K562 (cell line): Measurements from ENCODE around the gene CNOT10. TPM values are rescaled to one million over a fixed set of nuclear protein-coding genes. Genes with fewer than 3 reads are reported as not detected.

Experiments used
- ATAC-seq: fragments of 200-7000 bp; cut with Tn5 transposase; 3 replicates; pipeline ENCODE4 v1.9.1; 2020; ENCODE audit warnings: moderate library complexity
- BruUV-seq: library from RNA; stranded (reverse); fragments of 400-500 nt; replicated peaks from 2 replicates; lab custom pipeline; 2021; lab: Mats Ljungman, UMichigan
- CTCF ChIA-PET: fragments of 300-600 bp; formaldehyde crosslinking; extraction: SDS; loops from one replicate; lab custom pipeline; 2021; ENCODE audit warnings: low intra/inter-chr PET ratio; lab: Yijun Ruan, JAX
- POLR2A ChIA-PET: fragments of 300-600, 350-650 bp; sonication (Branson Sonifier 250); formaldehyde crosslinking; extraction: SDS; loops from one replicate; lab custom pipeline; 2021; ENCODE audit warnings: antibody characterized with exemption, inconsistent platforms; lab: Yijun Ruan, JAX
- DNase-seq, 4 experiments: peaks; one replicate each; pipeline versions ENCODE4 v3.0.0 to v3.0.0-alpha.2; 2011 to 2018; ENCODE audit warnings: low spot score in 3 of 4, mixed read lengths in 3 of 4; ENCODE audit errors: extremely low read depth in 1 of 4
- FAIRE-seq: peaks from 2 replicates; lab custom pipeline; 2011; peaks lifted over from hg19 to GRCh38; lab: Jason Lieb, UNC
- H2AFZ ChIP-seq: 2 replicates; pipeline ENCODE4 v1.6.0; 2011; ENCODE audit warnings: low read depth, low read length, control low read depth, inconsistent platforms
- H3K27ac ChIP-seq: fragments of 200-600 bp; 3 replicates; pipeline ENCODE4 v1.8.0; 2011; ENCODE audit warnings: low read depth, mild to moderate bottlenecking, control low read depth, inconsistent platforms, low read length, moderate library complexity, mixed read lengths; ENCODE audit errors: extremely low read depth
- H3K27me3 ChIP-seq, 2 experiments: fragments of 300-600 bp in 1 of 2; 2 replicates in 1 of 2; 3 replicates in 1 of 2; pipeline versions ENCODE4 v1.6.0 to v1.8.0; 2011; ENCODE audit warnings: inconsistent platforms in 2 of 2, low read length in 2 of 2, mild to moderate bottlenecking in 1 of 2, mixed read lengths in 1 of 2, moderate library complexity in 1 of 2; ENCODE audit not compliant: control insufficient read depth in 2 of 2, insufficient read depth in 2 of 2
- H3K36me3 ChIP-seq: fragments of 300-600 bp; 3 replicates; pipeline ENCODE4 v1.8.0; 2011; ENCODE audit warnings: mild to moderate bottlenecking, low read length, inconsistent platforms; ENCODE audit not compliant: control insufficient read depth, insufficient read depth
- H3K4me1 ChIP-seq, 2 experiments: fragments of 200-600 bp in 1 of 2; replicated peaks in 1 of 2; 2 replicates in 1 of 2; 3 replicates in 1 of 2; pipeline versions ENCODE4 v1.5.1 to v1.8.0; 2011; ENCODE audit warnings: inconsistent platforms in 2 of 2, low read length in 2 of 2, mild to moderate bottlenecking in 1 of 2, mixed read lengths in 1 of 2, moderate library complexity in 1 of 2; ENCODE audit not compliant: control insufficient read depth in 2 of 2, insufficient read depth in 2 of 2
- H3K4me2 ChIP-seq: 2 replicates; pipeline ENCODE4 v1.6.1; 2011; ENCODE audit warnings: low read length, control low read depth, inconsistent platforms, mixed read lengths; ENCODE audit not compliant: insufficient read depth
- H3K4me3 ChIP-seq: fragments of 200-600 bp; sonication (generic), shearing (Covaris generic); 2 replicates; pipeline ENCODE4 v1.5.1; 2016; ENCODE audit warnings: control low read depth, inconsistent platforms
- H3K79me2 ChIP-seq: fragments of 200-600 bp; 3 replicates; pipeline ENCODE4 v1.8.0; 2011; ENCODE audit warnings: low read length, inconsistent platforms; ENCODE audit not compliant: control insufficient read depth, insufficient read depth
- H3K9ac ChIP-seq, 2 experiments: 2 replicates each; pipeline versions ENCODE4 v1.6.0 to v1.6.1; 2011; ENCODE audit warnings: low read depth in 2 of 2, low read length in 2 of 2, control low read depth in 1 of 2, inconsistent platforms in 1 of 2, mild to moderate bottlenecking in 1 of 2, mixed read lengths in 1 of 2; ENCODE audit not compliant: insufficient read depth in 1 of 2
- H3K9me1 ChIP-seq: one replicate; pipeline ENCODE4 v1.6.0; 2011; ENCODE audit warnings: inconsistent platforms, mild to moderate bottlenecking, low read length, moderate library complexity; ENCODE audit not compliant: control insufficient read depth, insufficient read depth
- H3K9me3 ChIP-seq: replicated peaks from 2 replicates; pipeline ENCODE4 v1.5.1; 2011; ENCODE audit warnings: low read depth, low read length, inconsistent platforms; ENCODE audit not compliant: control insufficient read depth, insufficient read depth
- H4K20me1 ChIP-seq: replicated peaks from 2 replicates; pipeline ENCODE4 v1.6.1; 2011; ENCODE audit warnings: low read length, inconsistent platforms, mixed read lengths; ENCODE audit not compliant: control insufficient read depth, insufficient read depth
- ETV6 ChIP-seq, 3 experiments: fragments of 150-350 bp in 1 of 3; sonication (generic) in 1 of 3; formaldehyde crosslinking in 1 of 3; IDR thresholded peaks; 2 replicates each; pipeline versions ENCODE4 v1.6.1 to v1.8.0; 2014 to 2022; ENCODE audit warnings: borderline replicate concordance in 2 of 3, low read depth in 2 of 3, antibody characterized with exemption in 1 of 3, low read length in 1 of 3, mild to moderate bottlenecking in 1 of 3, missing genetic modification reagents in 1 of 3
- NFYB ChIP-seq: IDR thresholded peaks from 2 replicates; pipeline ENCODE4 v1.6.1; 2011; ENCODE audit warnings: mild to moderate bottlenecking, moderate library complexity; ENCODE audit not compliant: insufficient read length; ENCODE audit errors: extremely low read depth
- PHF20 ChIP-seq: fragments of 450-650 bp; IDR thresholded peaks from 2 replicates; pipeline ENCODE4 v1.6.1; 2018; ENCODE audit not compliant: partially characterized antibody
- PHF21A ChIP-seq: fragments of 450-650 bp; IDR thresholded peaks from 2 replicates; pipeline ENCODE4 v1.6.1; 2017; ENCODE audit warnings: low read depth, borderline replicate concordance
- RNF2 ChIP-seq: sonication (generic); IDR thresholded peaks from 2 replicates; pipeline ENCODE4 v1.6.1; 2016
- SMAD1 ChIP-seq: fragments of 150-350 bp; IDR thresholded peaks from 2 replicates; pipeline ENCODE4 v1.6.1; 2014; ENCODE audit warnings: low read length, low read depth; ENCODE audit not compliant: partially characterized antibody
- SREBF2 ChIP-seq: sonication (generic); formaldehyde crosslinking; IDR thresholded peaks from 2 replicates; pipeline ENCODE4 v1.4.0; 2020; ENCODE audit warnings: mild to moderate bottlenecking, missing genetic modification reagents
- TAF7 ChIP-seq: fragments of 450-650 bp; IDR thresholded peaks from 2 replicates; pipeline ENCODE4 v1.6.1; 2016; ENCODE audit warnings: missing genetic modification characterization, missing compliant biosample characterization
- TBL1XR1 ChIP-seq, 2 experiments: IDR thresholded peaks; 2 replicates each; pipeline ENCODE4 v1.6.1; 2012; ENCODE audit warnings: improper control_type of control experiment in 2 of 2, low read length in 2 of 2, mild to moderate bottlenecking in 1 of 2
- TGIF2 ChIP-seq: sonication (generic); formaldehyde crosslinking; IDR thresholded peaks from 2 replicates; pipeline ENCODE4 v1.8.1; 2022; ENCODE audit warnings: mild to moderate bottlenecking, missing genetic modification reagents, moderate library complexity
- TOE1 ChIP-seq, 2 experiments: fragments of 450-650 bp in 1 of 2; sonication (generic) in 1 of 2; formaldehyde crosslinking in 1 of 2; IDR thresholded peaks; 2 replicates each; pipeline versions ENCODE4 v1.7.1 to v1.8.0; 2016 to 2022; ENCODE audit warnings: borderline replicate concordance in 2 of 2, mild to moderate bottlenecking in 2 of 2, antibody characterized with exemption in 1 of 2, inconsistent platforms in 1 of 2, low read depth in 1 of 2, missing genetic modification reagents in 1 of 2, moderate library complexity in 1 of 2
- ZNF121 ChIP-seq: sonication (generic); formaldehyde crosslinking; conservative IDR thresholded peaks from 2 replicates; pipeline ENCODE4 v1.8.0; 2022; ENCODE audit warnings: missing genetic modification reagents
- ZNF507 ChIP-seq: conservative IDR thresholded peaks from 2 replicates; pipeline ENCODE4 v1.6.1; 2017; ENCODE audit warnings: missing genetic modification characterization, missing compliant biosample characterization
- ZNF717 ChIP-seq: fragments of 250-450 bp; sonication (Bioruptor Pico); IDR thresholded peaks from 2 replicates; pipeline ENCODE4 v1.5.0; 2021
- ZSCAN32 ChIP-seq: fragments of 450-650 bp; formaldehyde crosslinking; IDR thresholded peaks from 2 replicates; pipeline ENCODE4 v1.4.0; 2020; ENCODE audit warnings: mild to moderate bottlenecking, moderate library complexity
- in situ Hi-C: fragments of 300-500 bp; cut with MboI; formaldehyde crosslinking; loops from 4 replicates; pipeline ENCODE4 v1.15.0; 2018; ENCODE audit warnings: inconsistent platforms, mixed read lengths
- intact Hi-C: fragments of 100-400 bp; cut with micrococcal nuclease; formaldehyde crosslinking; loops from 2 replicates; pipeline ENCODE4 v1.14.2; 2022
- polyA plus RNA-seq, 8 experiments: library from polyadenylated mRNA; depleted of rRNA in 4 of 8; stranded (reverse) in 5 of 8; unstranded in 3 of 8; fragments of >200 nt; fragmentation: Nextera tagmentation in 2 of 8; fragmentation: Illumina TruSeq in 1 of 8; extraction: Ambion mirVana in 2 of 8; extraction: Trizol in 1 of 8; gene quantifications; 2 replicates each; pipeline versions ENCODE4 v1.2.1 to v1.2.3, GENCODE V29; 2011 to 2014; ENCODE audit warnings: inconsistent platforms in 1 of 8, missing spikeins in 1 of 8
- total RNA-seq, 7 experiments: library from RNA; depleted of rRNA in 6 of 7; stranded (reverse); fragments of >200 nt in 6 of 7; fragmentation: Illumina TruSeq in 2 of 7; extraction: Trizol in 2 of 7; gene quantifications; 2 replicates each; pipeline versions ENCODE4 v1.2.1 to v1.2.3, GENCODE V29; 2011 to 2021; ENCODE audit warnings: low replicate concordance in 1 of 7
- TF ChIP-seq, protein P1 (sequence below): IDR thresholded peaks from 2 replicates; pipeline ENCODE4 v1.6.1; 2016; ENCODE audit warnings: missing genetic modification characterization, missing compliant biosample characterization
- TF ChIP-seq, protein P2 (sequence below): fragments of 250-450 bp; sonication (Bioruptor Pico); IDR thresholded peaks from 2 replicates; pipeline ENCODE4 v1.8.0; 2022; ENCODE audit warnings: inconsistent platforms, mild to moderate bottlenecking, moderate library complexity, borderline replicate concordance
- TF ChIP-seq, protein P3 (sequence below): fragments of 450-650 bp; IDR thresholded peaks from 2 replicates; pipeline ENCODE4 v1.6.1; 2016; ENCODE audit warnings: missing biosample characterization, missing genetic modification characterization

Gene CNOT10
- total and polyA plus RNA-seq, 9 of the 15 experiments (the other 6 are each of a cell fraction or from before 2014, with no cell fraction given): 35.7 to 114 (median 81.9) TPM

DNA sequence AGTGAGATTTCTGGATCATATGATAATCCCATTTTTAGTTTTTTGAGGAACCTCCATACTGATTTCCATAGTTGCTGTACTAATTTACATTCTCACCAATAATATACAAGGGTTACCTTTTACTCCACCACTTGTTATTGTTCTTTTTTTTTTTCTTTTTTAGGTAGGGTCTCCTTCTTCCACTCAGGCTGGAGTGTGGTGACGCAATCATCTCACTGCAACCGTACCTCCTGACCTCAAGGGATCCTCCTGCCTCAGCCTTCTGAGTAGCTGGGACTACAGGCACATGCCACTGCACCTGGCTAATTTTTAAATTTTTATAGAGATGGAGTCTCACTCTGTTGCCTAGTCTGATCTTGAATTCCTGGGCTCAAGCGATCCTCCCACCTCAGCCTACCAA lies 24.4 kb upstream of the CNOT10 start (continued):
- TF ChIP-seq ZNF717 (CRISPR knock-in tag) (no peak), PHF20 (no peak), SMAD1 (no peak), TOE1 (IDR thresholded peaks at IDR 0.05; ENCODE audit: borderline replicate concordance) (no peak), TOE1 (CRISPR knock-in tag; IDR thresholded peaks at IDR 0.05; ENCODE audit: borderline replicate concordance, low read depth) (no peak), NFYB (no peak), ZNF121 (CRISPR knock-in tag) (no peak)

DNA sequence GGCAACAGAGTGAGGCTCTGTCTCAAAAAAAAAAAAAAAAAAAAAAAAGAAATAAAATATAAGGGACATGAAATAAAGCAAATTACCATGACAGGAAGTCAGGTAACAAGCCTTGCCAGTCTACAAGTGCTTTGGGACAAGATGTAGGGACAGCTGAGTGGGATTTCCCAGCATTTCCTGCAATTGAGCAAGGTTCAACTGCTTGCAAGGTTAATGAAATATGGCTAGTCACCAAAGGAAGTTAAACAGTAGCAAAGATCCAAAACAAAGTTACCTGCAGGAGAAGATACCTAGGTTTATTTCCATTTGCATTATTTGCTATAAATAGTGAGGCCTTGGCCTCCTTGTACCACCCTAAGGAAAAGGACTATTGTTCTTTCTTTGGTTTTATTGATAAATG lies 22.3 kb upstream of the CNOT10 start:
- no peak overlapping the region for H3K4me2 ChIP-seq
- H3K4me3 ChIP-seq: no peak overlapping the region
- ATAC-seq: no peak
- H2AFZ ChIP-seq: no peak overlapping the region
- H3K4me1 ChIP-seq: peaks cover 0 to under 1% of the 10 kb centered on the region in 2 experiments; a peak in 1 of 5 replicates
- no peaks in the 10 kb centered on the region for H4K20me1 ChIP-seq
- intact Hi-C loops (loop anchor here (10.0 kb wide), 3 partner anchors 272 to 488 kb away; no protein-coding TSS in a partner anchor), in situ Hi-C loops (no loop called here)
- no peaks in the 10 kb centered on the region for H3K36me3 ChIP-seq
- no TSS peak for BruUV-seq
- TF ChIP-seq RNF2: no peak
- no peak for TF ChIP-seq ZNF507
- TF ChIP-seq, protein P1, sequence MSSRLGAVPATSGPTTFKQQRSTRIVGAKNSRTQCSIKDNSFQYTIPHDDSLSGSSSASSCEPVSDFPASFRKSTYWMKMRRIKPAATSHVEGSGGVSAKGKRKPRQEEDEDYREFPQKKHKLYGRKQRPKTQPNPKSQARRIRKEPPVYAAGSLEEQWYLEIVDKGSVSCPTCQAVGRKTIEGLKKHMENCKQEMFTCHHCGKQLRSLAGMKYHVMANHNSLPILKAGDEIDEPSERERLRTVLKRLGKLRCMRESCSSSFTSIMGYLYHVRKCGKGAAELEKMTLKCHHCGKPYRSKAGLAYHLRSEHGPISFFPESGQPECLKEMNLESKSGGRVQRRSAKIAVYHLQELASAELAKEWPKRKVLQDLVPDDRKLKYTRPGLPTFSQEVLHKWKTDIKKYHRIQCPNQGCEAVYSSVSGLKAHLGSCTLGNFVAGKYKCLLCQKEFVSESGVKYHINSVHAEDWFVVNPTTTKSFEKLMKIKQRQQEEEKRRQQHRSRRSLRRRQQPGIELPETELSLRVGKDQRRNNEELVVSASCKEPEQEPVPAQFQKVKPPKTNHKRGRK: no peak
- TF ChIP-seq TAF7 (tag): no peak
- TF ChIP-seq PHF21A: no peak
- TF ChIP-seq, protein P2, sequence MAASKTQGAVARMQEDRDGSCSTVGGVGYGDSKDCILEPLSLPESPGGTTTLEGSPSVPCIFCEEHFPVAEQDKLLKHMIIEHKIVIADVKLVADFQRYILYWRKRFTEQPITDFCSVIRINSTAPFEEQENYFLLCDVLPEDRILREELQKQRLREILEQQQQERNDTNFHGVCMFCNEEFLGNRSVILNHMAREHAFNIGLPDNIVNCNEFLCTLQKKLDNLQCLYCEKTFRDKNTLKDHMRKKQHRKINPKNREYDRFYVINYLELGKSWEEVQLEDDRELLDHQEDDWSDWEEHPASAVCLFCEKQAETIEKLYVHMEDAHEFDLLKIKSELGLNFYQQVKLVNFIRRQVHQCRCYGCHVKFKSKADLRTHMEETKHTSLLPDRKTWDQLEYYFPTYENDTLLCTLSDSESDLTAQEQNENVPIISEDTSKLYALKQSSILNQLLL: no peak
- TF ChIP-seq TBL1XR1 (IDR thresholded peaks at IDR 0.05; ENCODE audit: low read length in 2 of 2): no peak
- TF ChIP-seq ZSCAN32: no peak
- TF ChIP-seq, protein P3, sequence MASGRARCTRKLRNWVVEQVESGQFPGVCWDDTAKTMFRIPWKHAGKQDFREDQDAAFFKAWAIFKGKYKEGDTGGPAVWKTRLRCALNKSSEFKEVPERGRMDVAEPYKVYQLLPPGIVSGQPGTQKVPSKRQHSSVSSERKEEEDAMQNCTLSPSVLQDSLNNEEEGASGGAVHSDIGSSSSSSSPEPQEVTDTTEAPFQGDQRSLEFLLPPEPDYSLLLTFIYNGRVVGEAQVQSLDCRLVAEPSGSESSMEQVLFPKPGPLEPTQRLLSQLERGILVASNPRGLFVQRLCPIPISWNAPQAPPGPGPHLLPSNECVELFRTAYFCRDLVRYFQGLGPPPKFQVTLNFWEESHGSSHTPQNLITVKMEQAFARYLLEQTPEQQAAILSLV (tag): no peak
- TF ChIP-seq SREBF2 (CRISPR knock-in tag): no peak
- no peak for TF ChIP-seq ETV6 (IDR thresholded peaks at IDR 0.05; ENCODE audit: borderline replicate concordance in 1 of 2, low read depth in 2 of 2, low read length in 1 of 2)
- TF ChIP-seq ETV6 (CRISPR knock-in tag; IDR thresholded peaks at IDR 0.05; ENCODE audit: borderline replicate concordance): no peak
- no peak for TF ChIP-seq TGIF2 (CRISPR knock-in tag)
- no peaks in the 10 kb centered on the region for H3K9me3 ChIP-seq
- H3K27ac ChIP-seq: no peak overlapping the region
- H3K9ac ChIP-seq: no peak overlapping the region
- no peaks in the 10 kb centered on the region for H3K9me1 ChIP-seq
- H3K79me2 ChIP-seq: no peaks in the 10 kb centered on the region
- no peak for DNase-seq
- ChIA-PET CTCF (interaction anchor here (0.5 to 0.6 kb wide), 2 partner anchors 143 to 309 kb away, joined by 3 read pairs; no protein-coding TSS in a partner anchor), POLR2A (interaction anchor here (0.7 to 1.4 kb wide), 3 partner anchors 8 to 233 kb away, joined by 3 to 6 read pairs (median 3); no protein-coding TSS in a partner anchor)
- FAIRE-seq: no peak
- peaks cover 8 to 11% of the 10 kb centered on the region in 2 experiments; a peak in 3 of 5 replicates for H3K27me3 ChIP-seq
